ENCODE data around the gene ELMO1.

The ELMO1 gene

DNA sequence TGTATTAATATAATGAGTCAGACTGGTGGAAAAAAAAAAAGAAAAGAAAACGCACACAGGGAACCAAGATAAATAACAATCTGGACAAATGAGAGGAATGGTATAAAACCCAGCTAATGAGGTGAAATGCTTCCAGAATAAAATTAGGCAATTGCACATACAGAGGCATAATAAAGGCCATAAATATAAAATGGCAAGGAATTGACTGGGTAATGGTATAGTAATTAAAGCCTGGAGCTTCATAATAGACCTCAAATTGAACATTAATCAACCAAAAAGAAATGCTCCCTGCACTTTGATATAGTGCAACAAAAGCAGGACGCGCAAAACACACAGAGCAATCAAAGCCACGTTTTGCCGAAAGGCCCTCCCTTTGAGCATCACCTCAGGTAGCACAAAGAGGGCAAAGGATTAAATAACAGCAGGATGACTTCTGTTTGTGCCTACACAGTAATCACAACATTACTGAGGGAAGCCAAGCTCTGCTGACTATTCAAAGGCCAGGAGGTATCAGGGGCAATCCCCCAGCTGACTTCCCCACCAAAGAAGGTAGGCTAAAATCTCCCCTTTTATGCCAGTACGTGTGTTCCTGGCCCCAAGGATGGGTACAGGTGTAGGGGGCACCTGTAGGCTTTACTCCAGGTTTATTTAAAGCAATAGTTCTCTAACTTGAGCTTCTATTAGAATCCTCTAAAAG lies 343.7 kb downstream of the ELMO1 start:
- ATAC-seq (ENCODE audit: low read depth) (no peak), DNase-seq (ENCODE audit: low spot score) (no peak)
- Histone ChIP-seq H3K9me3 (ENCODE audit: severe bottlenecking) (no peaks in the 10 kb centered on the region), H3K36me3 (ENCODE audit: low read depth) (no peaks in the 10 kb centered on the region), H3K4me1 (ENCODE audit: insufficient read depth, poor library complexity, severe bottlenecking) (no peaks in the 10 kb centered on the region), H3K27me3 (ENCODE audit: insufficient read depth, poor library complexity, severe bottlenecking) (no peaks in the 10 kb centered on the region), H3K4me3 (ENCODE audit: severe bottlenecking) (no peak overlapping the region), H3K27ac (ENCODE audit: poor library complexity, severe bottlenecking) (no peak overlapping the region)
- TF ChIP-seq CTCF (IDR thresholded peaks at IDR 0.05; ENCODE audit: poor library complexity, severe bottlenecking), result no peak

GRCh38 chr7:37102518-37103137 lies 346.0 kb downstream of the ELMO1 start:
- Histone ChIP-seq H3K27ac (ENCODE audit: poor library complexity, severe bottlenecking) (no peak overlapping the region), H3K36me3 (ENCODE audit: low read depth) (no peaks in the 10 kb centered on the region), H3K4me3 (ENCODE audit: severe bottlenecking) (no peak overlapping the region), H3K9me3 (ENCODE audit: severe bottlenecking) (no peaks in the 10 kb centered on the region), H3K27me3 (ENCODE audit: insufficient read depth, poor library complexity, severe bottlenecking) (no peaks in the 10 kb centered on the region), H3K4me1 (ENCODE audit: insufficient read depth, poor library complexity, severe bottlenecking) (no peaks in the 10 kb centered on the region)
- DNase-seq (ENCODE audit: low spot score) (no peak), ATAC-seq (ENCODE audit: low read depth) (no peak)
- TF ChIP-seq CTCF (IDR thresholded peaks at IDR 0.05; ENCODE audit: poor library complexity, severe bottlenecking), result no peak

DNA sequence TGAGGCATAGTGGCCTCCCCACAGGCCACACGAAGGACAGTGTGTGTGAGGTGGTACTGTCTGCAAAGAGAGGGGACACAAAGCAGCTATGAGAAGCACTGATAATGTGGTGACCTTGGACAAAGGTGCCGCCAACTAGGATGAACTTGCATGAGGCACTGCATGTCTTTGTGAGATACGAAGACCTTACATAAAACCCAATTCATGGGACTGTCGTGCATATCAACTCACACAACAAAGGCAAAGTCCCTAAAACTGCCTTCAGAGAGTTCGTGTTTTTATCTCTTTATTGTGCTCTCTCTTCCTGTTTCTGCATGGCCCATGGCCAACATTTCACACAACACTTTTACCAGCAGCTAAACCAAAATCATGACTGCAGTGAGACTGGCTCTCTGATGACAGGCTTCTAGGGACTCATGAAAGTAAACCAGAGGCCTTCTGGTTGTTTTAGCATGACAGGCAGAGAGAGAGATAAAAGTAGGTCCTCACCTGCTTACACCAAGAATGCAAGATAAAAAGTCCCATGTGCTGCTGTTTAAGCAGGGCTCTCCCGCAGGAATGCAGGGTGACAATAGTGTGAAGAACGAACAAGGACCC lies 347.8 kb downstream of the ELMO1 start:
- Histone ChIP-seq H3K27me3 (ENCODE audit: insufficient read depth, poor library complexity, severe bottlenecking) (no peaks in the 10 kb centered on the region), H3K27ac (ENCODE audit: poor library complexity, severe bottlenecking) (no peak overlapping the region), H3K36me3 (ENCODE audit: low read depth) (no peaks in the 10 kb centered on the region), H3K9me3 (ENCODE audit: severe bottlenecking) (no peaks in the 10 kb centered on the region), H3K4me1 (ENCODE audit: insufficient read depth, poor library complexity, severe bottlenecking) (peaks cover 2% of the 10 kb centered on the region), H3K4me3 (ENCODE audit: severe bottlenecking) (no peak overlapping the region)
- TF ChIP-seq CTCF (IDR thresholded peaks at IDR 0.05; ENCODE audit: poor library complexity, severe bottlenecking), result no peak
- ATAC-seq (ENCODE audit: low read depth) (no peak), DNase-seq (ENCODE audit: low spot score) (no peak)

DNA sequence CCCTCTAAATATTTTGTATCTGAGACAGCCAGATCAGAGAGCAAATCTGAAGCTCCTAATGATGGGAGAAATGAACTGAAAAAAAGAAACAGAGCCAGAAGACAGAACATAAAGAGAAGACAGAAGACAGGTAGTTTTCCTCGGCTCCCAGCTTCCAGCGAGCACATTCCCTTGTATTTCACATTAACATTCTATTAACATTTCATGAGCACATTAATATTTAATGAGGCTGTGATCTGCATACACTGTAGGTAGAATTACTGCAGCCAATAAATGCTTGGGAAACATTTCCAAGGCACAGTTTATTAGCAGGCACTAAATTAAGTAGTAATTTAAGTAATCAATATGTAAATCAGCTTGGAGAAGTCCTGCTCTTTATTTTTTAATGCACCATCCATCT lies 349.9 kb downstream of the ELMO1 start:
- Histone ChIP-seq H3K9me3 (ENCODE audit: severe bottlenecking) (no peaks in the 10 kb centered on the region), H3K36me3 (ENCODE audit: low read depth) (no peaks in the 10 kb centered on the region), H3K4me1 (ENCODE audit: insufficient read depth, poor library complexity, severe bottlenecking) (peaks cover 7% of the 10 kb centered on the region), H3K27ac (ENCODE audit: poor library complexity, severe bottlenecking) (no peak overlapping the region), H3K27me3 (ENCODE audit: insufficient read depth, poor library complexity, severe bottlenecking) (no peaks in the 10 kb centered on the region), H3K4me3 (ENCODE audit: severe bottlenecking) (no peak overlapping the region)
- no peak for ATAC-seq (ENCODE audit: low read depth)
- DNase-seq (ENCODE audit: low spot score), result no peak
- no peak for TF ChIP-seq CTCF (IDR thresholded peaks at IDR 0.05; ENCODE audit: poor library complexity, severe bottlenecking)

DNA sequence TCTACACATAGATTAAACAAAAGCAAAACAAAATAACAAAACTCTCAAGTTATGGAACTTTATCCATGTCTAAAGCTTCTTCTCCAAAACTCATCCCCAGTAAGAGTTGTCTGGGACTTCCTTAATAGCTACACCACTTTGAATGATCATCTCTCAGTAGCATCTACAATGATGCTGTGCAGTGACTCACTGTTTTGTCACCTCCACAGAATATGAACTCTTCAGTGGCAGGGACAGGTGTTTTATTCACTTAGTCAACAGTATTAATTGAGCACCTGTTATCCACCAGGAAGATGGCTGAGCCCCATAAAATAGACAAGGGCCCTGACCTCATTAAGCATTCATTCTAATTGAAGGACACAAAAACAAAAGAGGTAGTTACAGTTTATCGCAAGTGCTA lies 350.7 kb downstream of the ELMO1 start:
- H3K4me3 ChIP-seq (ENCODE audit: severe bottlenecking), result no peak overlapping the region
- H3K4me1 ChIP-seq (ENCODE audit: insufficient read depth, poor library complexity, severe bottlenecking), result peaks cover 7% of the 10 kb centered on the region
- no peak for DNase-seq (ENCODE audit: low spot score)
- ATAC-seq (ENCODE audit: low read depth), result no peak
- TF ChIP-seq CTCF (IDR thresholded peaks at IDR 0.05; ENCODE audit: poor library complexity, severe bottlenecking), result no peak
- no peaks in the 10 kb centered on the region for H3K27me3 ChIP-seq (ENCODE audit: insufficient read depth, poor library complexity, severe bottlenecking)
- no peaks in the 10 kb centered on the region for H3K36me3 ChIP-seq (ENCODE audit: low read depth)
- H3K9me3 ChIP-seq (ENCODE audit: severe bottlenecking), result no peaks in the 10 kb centered on the region
- H3K27ac ChIP-seq (ENCODE audit: poor library complexity, severe bottlenecking), result no peak overlapping the region

Measured in RWPE2 (cell line).